B cell (primary cell): ENCODE measurements around the gene SLC35G1.

ENCODE experiments used
- CTCF ChIP-seq: fragments of 200-600 bp; IDR thresholded peaks from one replicate; pipeline ENCODE4 v1.8.0; 2022; ENCODE audit warnings: antibody characterized with exemption, mild to moderate bottlenecking
- EZH2 ChIP-seq: IDR thresholded peaks from 2 replicates; pipeline ENCODE4 v1.6.1; 2012; ENCODE audit warnings: borderline replicate concordance, low read depth, mild to moderate bottlenecking, moderate library complexity, low read length; ENCODE audit not compliant: insufficient read depth, poor library complexity, severe bottlenecking

GRCh38 chr10:93879273-93879672 lies 14.5 kb upstream of the SLC35G1 start:
- no peak for TF ChIP-seq CTCF
- TF ChIP-seq EZH2, result no peak
